PC-9 (cell line): Measurements from ENCODE around the gene MAT1A.

Experiments used
- CTCF ChIP-seq: fragments of 200-600 bp; sonication (generic); conservative IDR thresholded peaks from 2 replicates; pipeline ENCODE4 v1.6.1; 2017; ENCODE audit warnings: mixed run types, antibody characterized with exemption, mild to moderate bottlenecking, moderate library complexity
- EZH2 ChIP-seq: fragments of 200-600 bp; sonication (generic); IDR thresholded peaks from 2 replicates; pipeline ENCODE4 v1.8.0; 2017; ENCODE audit warnings: antibody characterized with exemption, low read depth

- TF ChIP-seq CTCF (no peak), EZH2 (no peak)
Measured at GRCh38 chr10:80333983-80334382, 44.5 kb upstream of the MAT1A start.
